SK-N-DZ (cell line): ENCODE measurements around the gene VAC14.
"Not testable (repeated sequence)": the region's sequence is repeated elsewhere in the genome, so short reads cannot be mapped to it uniquely, and the experiment has no call there.

Experiments used
- DNase-seq: peaks from one replicate; pipeline ENCODE4 v3.0.0-alpha.2; 2015; ENCODE audit warnings: low spot score

The VAC14 gene

DNA sequence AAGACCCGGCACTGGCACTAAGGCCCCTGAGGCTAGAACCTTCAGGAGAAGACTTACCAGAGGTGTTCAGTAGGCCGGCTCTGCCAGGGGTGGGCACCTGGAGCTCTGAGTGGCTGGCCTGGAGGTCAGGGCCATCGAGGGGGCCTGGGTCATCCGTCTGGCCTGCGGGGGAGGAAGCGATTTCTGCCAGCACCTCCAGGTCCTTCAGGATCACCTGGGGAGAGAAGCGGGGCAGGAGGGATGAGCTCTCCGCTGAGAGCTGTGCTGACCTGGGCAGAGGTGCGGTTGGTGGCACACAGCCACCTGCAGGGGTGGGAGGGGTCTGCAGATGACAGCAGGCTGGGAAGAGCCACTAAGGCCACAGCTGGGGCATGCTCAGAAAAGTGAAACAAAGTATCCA lies 56.6 kb downstream of the VAC14 start:
- no peak for DNase-seq

DNA sequence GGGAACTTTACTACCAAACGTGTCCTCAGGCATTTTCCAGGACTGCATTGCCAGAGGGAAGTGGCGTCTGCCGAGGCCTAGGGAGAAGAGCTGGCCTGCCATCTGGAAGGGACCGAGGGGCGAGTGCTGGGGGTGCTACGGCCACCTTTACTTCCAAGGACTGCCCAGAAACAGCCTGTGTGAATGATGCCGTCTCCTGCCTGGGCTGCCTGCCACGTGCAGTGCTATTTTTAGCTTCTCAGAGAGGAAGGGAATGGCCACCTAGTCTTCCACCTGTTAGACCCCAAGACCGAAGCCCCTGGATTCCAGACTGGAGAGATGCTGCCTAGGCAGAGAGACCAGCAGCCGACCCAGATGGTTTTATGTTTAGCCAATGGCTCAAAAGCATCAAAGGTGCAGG lies 57.2 kb downstream of the VAC14 start:
- no peak for DNase-seq

DNA sequence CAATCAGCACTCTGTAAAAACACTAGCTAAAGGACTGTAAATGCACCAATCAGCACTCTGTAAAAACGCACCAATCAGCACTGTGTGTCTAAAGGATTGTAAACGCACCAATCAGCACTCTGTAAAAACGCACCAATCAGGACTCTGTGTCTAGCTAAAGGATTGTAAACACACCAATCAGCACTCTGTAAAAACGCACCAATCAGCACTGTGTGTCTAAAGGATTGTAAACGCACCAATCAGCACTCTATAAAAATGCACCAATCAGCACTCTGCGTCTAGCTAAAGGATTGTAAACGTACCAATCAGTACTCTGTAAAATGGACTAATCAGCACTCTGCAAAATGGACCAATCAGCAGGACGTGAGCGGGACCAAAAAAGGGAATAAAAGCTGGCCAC lies 58.0 kb downstream of the VAC14 start:
- DNase-seq: not testable (repeated sequence)

DNA sequence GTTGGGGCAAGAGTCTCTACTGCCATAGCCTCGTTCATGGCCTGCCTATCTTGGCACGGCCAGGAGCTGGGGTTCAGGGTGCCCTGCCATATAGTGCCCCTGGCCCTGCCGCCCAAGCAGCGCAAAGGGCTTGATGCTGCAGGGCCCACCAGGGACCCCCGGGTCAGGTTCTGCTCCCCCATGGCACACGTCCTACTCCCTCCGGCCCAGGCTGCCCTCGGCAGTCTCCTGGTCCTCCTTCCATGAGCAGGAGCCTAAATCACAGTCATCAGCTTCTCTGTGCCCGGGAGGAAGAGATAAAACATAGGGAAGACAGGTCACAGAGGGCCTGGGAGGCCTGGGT lies 59.2 kb downstream of the VAC14 start:
- DNase-seq: no peak

GRCh38 chr16:70740914-70741782 lies 59.8 kb downstream of the VAC14 start:
- DNase-seq: no peak

GRCh38 chr16:70740174-70740913 lies 60.6 kb downstream of the VAC14 start:
- DNase-seq: no peak

DNA sequence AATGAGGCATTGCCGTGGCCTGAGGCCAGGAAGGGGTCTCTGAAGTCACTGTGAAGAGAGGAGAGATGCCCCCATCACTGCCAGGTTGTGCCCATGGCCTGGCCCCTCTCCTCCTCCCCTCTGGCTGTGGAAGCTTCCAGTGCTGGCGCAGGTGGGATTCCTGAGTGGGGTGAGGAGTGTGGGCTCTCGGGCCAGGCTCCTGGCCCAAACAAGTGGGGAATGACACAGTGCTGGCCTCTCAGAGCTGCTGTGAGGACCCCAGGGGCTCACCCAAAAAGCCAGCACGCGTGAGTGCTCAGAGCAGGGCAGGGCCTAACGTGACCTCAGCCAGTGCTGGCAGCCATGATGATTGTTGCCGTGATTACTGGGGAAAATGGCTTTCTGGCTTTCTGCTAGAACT lies 61.6 kb downstream of the VAC14 start:
- DNase-seq: no peak

- peak; percentile 32 for DNase-seq
These were observed 62.6 kb downstream of the VAC14 start for GRCh38 chr16:70738083-70738977.

DNA sequence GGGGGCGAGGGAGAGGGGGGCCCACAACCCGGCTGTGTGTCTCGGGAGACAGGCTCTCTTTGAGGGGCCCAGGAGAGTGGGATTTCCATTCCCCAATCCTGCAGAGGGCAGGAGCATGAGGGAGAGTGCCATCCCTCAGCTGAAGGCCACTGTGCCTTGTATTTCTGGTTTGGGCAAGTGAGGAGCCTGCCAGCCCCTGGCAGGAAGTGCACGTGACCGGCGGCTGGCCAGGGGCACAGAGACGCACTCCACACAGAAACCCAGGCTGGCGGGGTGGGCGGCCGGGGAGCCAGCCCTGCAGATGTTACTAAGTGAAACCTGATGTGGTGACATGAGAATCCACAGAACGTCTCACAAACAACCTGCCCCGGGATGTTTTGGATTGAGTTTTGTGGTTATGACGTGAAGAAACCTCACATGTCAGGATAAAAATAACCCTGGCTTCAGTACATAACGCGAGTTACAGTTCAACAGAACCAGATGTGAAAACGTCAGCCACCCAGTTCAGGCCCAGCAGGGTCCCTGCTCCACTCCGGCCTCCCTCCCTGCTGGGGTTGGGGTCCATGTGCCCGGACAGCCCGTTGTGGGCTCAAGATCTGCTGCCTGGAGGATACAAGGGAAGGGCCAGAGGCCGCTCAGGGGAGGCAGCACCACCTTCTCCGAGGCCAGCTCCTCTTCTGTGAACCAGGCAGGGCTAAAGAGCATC lies 63.4 kb downstream of the VAC14 start:
- DNase-seq: no peak

GRCh38 chr16:70736465-70737376 lies 64.2 kb downstream of the VAC14 start:
- DNase-seq: no peak

DNA sequence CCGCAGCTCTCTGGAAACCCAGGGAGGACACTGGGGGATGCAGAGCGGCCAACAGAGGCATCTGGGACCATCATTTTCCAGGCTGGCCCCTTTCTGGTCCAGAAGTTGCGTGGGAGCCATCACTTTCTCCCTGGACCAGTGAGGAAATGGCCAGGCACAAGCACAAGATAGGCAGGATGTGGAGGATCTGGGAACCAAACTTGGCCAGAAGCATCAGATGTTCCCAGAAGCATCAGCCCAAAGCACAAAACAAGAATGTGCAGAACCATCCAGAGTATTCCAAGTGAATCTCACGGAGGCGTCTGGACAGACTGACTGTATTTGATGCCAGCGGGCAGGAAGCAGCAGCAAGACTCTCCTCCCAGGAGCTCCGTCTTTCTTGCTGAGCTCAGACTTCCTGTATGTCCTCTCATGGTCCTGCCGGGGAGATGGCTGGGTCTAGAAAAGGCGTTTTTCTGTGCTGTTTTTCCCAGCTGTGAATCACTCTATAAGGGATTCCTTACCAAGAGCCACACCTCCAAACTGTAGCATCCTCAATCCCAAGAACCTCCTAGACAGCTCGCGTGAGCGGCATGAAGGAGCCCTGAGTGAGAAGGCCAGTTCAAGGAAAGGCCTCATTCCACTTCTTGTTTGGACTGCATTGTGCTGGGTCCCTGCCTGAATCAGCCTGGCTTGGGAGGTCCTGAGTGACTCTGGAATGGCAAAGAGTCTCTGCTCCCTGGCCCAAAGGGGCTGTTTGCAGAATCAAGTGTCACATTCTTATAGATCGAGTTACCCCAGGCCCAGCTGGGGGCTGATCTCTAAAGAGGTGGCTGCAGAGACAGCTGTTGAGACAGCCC lies 65.6 kb downstream of the VAC14 start:
- no peak for DNase-seq

- DNase-seq: no peak
These were observed 66.3 kb downstream of the VAC14 start for GRCh38 chr16:70734522-70735095.

DNA sequence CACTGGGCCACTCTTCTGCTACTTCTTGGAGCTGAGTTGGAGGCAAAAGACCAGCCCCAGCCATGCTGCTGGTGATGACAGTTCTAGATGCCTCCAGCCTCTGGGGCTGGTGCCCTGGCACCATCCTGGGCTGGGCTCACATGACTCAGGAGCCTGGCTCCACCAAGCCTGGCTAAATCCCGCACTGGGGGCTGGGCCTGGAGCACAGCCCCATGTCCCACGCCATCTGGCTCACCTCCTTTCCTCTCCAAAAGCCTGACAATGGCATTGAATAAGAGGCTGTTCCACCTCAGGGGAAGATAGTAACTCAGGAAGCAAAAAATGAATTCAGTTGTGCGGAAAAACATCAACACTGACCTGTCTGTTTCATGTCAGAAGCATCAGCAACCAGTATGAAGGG lies 70.0 kb downstream of the VAC14 start:
- DNase-seq: no peak

- DNase-seq: no peak
These were observed 70.9 kb downstream of the VAC14 start for GRCh38 chr16:70730031-70730430.

DNA sequence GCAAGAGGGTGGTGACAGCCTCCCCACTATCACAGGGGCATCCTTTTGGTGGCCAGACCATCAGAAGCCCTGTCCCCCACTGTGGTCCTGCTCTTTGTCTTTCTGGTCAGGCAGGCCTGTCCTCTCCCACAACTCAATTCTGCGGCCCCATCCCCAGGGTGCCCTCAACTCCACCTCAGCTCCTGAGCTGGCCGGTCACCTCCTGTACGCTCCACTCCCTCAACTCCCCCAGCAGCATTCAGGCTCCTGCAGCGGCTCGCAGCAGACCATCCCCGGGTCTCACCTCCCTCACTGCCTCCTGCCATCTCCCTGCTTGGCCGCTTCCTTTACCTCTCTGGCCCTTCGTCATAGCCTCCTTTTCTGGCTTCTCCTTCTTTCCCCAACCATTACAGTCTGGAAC lies 71.7 kb downstream of the VAC14 start:
- DNase-seq: no peak

GRCh38 chr16:70728150-70728549 lies 72.8 kb downstream of the VAC14 start:
- no peak for DNase-seq

GRCh38 chr16:70726892-70727361 lies 74.0 kb downstream of the VAC14 start:
- DNase-seq: no peak

GRCh38 chr16:70725912-70726828 lies 74.8 kb downstream of the VAC14 start:
- DNase-seq: no peak
